K562 (cell line): ENCODE results near the gene PDE4D. TPM values are rescaled to one million over a fixed set of nuclear protein-coding genes. Genes with fewer than 3 reads are reported as not detected.

ENCODE experiments used
- ATAC-seq: fragments of 200-7000 bp; cut with Tn5 transposase; 3 replicates; pipeline ENCODE4 v1.9.1; 2020; ENCODE audit warnings: moderate library complexity
- BruUV-seq: library from RNA; stranded (reverse); fragments of 400-500 nt; replicated peaks from 2 replicates; lab custom pipeline; 2021; lab: Mats Ljungman, UMichigan
- CTCF ChIA-PET: fragments of 300-600 bp; formaldehyde crosslinking; extraction: SDS; loops from one replicate; lab custom pipeline; 2021; ENCODE audit warnings: low intra/inter-chr PET ratio; lab: Yijun Ruan, JAX
- POLR2A ChIA-PET: fragments of 300-600, 350-650 bp; sonication (Branson Sonifier 250); formaldehyde crosslinking; extraction: SDS; loops from one replicate; lab custom pipeline; 2021; ENCODE audit warnings: antibody characterized with exemption, inconsistent platforms; lab: Yijun Ruan, JAX
- DNase-seq, 4 experiments: peaks; one replicate each; pipeline versions ENCODE4 v3.0.0 to v3.0.0-alpha.2; 2011 to 2018; ENCODE audit warnings: low spot score in 3 of 4, mixed read lengths in 3 of 4; ENCODE audit errors: extremely low read depth in 1 of 4
- FAIRE-seq: peaks from 2 replicates; lab custom pipeline; 2011; peaks lifted over from hg19 to GRCh38; lab: Jason Lieb, UNC
- H2AFZ ChIP-seq: 2 replicates; pipeline ENCODE4 v1.6.0; 2011; ENCODE audit warnings: low read depth, low read length, control low read depth, inconsistent platforms
- H3K27ac ChIP-seq: fragments of 200-600 bp; 3 replicates; pipeline ENCODE4 v1.8.0; 2011; ENCODE audit warnings: low read depth, mild to moderate bottlenecking, control low read depth, inconsistent platforms, low read length, moderate library complexity, mixed read lengths; ENCODE audit errors: extremely low read depth
- H3K27me3 ChIP-seq, 2 experiments: fragments of 300-600 bp in 1 of 2; 2 replicates in 1 of 2; 3 replicates in 1 of 2; pipeline versions ENCODE4 v1.6.0 to v1.8.0; 2011; ENCODE audit warnings: inconsistent platforms in 2 of 2, low read length in 2 of 2, mild to moderate bottlenecking in 1 of 2, mixed read lengths in 1 of 2, moderate library complexity in 1 of 2; ENCODE audit not compliant: control insufficient read depth in 2 of 2, insufficient read depth in 2 of 2
- H3K36me3 ChIP-seq: fragments of 300-600 bp; 3 replicates; pipeline ENCODE4 v1.8.0; 2011; ENCODE audit warnings: mild to moderate bottlenecking, low read length, inconsistent platforms; ENCODE audit not compliant: control insufficient read depth, insufficient read depth
- H3K4me1 ChIP-seq, 2 experiments: fragments of 200-600 bp in 1 of 2; replicated peaks in 1 of 2; 2 replicates in 1 of 2; 3 replicates in 1 of 2; pipeline versions ENCODE4 v1.5.1 to v1.8.0; 2011; ENCODE audit warnings: inconsistent platforms in 2 of 2, low read length in 2 of 2, mild to moderate bottlenecking in 1 of 2, mixed read lengths in 1 of 2, moderate library complexity in 1 of 2; ENCODE audit not compliant: control insufficient read depth in 2 of 2, insufficient read depth in 2 of 2
- H3K4me2 ChIP-seq: 2 replicates; pipeline ENCODE4 v1.6.1; 2011; ENCODE audit warnings: low read length, control low read depth, inconsistent platforms, mixed read lengths; ENCODE audit not compliant: insufficient read depth
- H3K4me3 ChIP-seq: fragments of 200-600 bp; sonication (generic), shearing (Covaris generic); 2 replicates; pipeline ENCODE4 v1.5.1; 2016; ENCODE audit warnings: control low read depth, inconsistent platforms
- H3K79me2 ChIP-seq: fragments of 200-600 bp; 3 replicates; pipeline ENCODE4 v1.8.0; 2011; ENCODE audit warnings: low read length, inconsistent platforms; ENCODE audit not compliant: control insufficient read depth, insufficient read depth
- H3K9ac ChIP-seq, 2 experiments: 2 replicates each; pipeline versions ENCODE4 v1.6.0 to v1.6.1; 2011; ENCODE audit warnings: low read depth in 2 of 2, low read length in 2 of 2, control low read depth in 1 of 2, inconsistent platforms in 1 of 2, mild to moderate bottlenecking in 1 of 2, mixed read lengths in 1 of 2; ENCODE audit not compliant: insufficient read depth in 1 of 2
- H3K9me1 ChIP-seq: one replicate; pipeline ENCODE4 v1.6.0; 2011; ENCODE audit warnings: inconsistent platforms, mild to moderate bottlenecking, low read length, moderate library complexity; ENCODE audit not compliant: control insufficient read depth, insufficient read depth
- H3K9me3 ChIP-seq: replicated peaks from 2 replicates; pipeline ENCODE4 v1.5.1; 2011; ENCODE audit warnings: low read depth, low read length, inconsistent platforms; ENCODE audit not compliant: control insufficient read depth, insufficient read depth
- H4K20me1 ChIP-seq: replicated peaks from 2 replicates; pipeline ENCODE4 v1.6.1; 2011; ENCODE audit warnings: low read length, inconsistent platforms, mixed read lengths; ENCODE audit not compliant: control insufficient read depth, insufficient read depth
- BDP1 ChIP-seq: IDR thresholded peaks from 3 replicates; pipeline ENCODE4 v1.6.1; 2011; ENCODE audit not compliant: insufficient read length, insufficient read depth
- ELF2 ChIP-seq: fragments of 250-450 bp; sonication (Bioruptor Pico); IDR thresholded peaks from 2 replicates; pipeline ENCODE4 v1.5.0; 2021; ENCODE audit warnings: mild to moderate bottlenecking
- GATA2 ChIP-seq: sonication (generic); formaldehyde crosslinking; IDR thresholded peaks from 2 replicates; pipeline ENCODE4 v1.4.0; 2020; ENCODE audit warnings: mild to moderate bottlenecking, missing genetic modification reagents
- HDAC1 ChIP-seq, 2 experiments: fragments of 450-650 bp; IDR thresholded peaks; 2 replicates each; pipeline ENCODE4 v1.6.1; 2016 to 2017; ENCODE audit warnings: inconsistent platforms in 1 of 2, mild to moderate bottlenecking in 1 of 2, moderate library complexity in 1 of 2
- POU5F1 ChIP-seq: fragments of 150-350 bp; IDR thresholded peaks from 2 replicates; pipeline ENCODE4 v1.6.1; 2014; ENCODE audit warnings: borderline replicate concordance, low read length, low read depth, mild to moderate bottlenecking; ENCODE audit not compliant: partially characterized antibody
- ZNF830 ChIP-seq: fragments of 250-450 bp; sonication (Bioruptor Pico); IDR thresholded peaks from 2 replicates; pipeline ENCODE4 v1.5.0; 2021; ENCODE audit warnings: mild to moderate bottlenecking
- ZZZ3 ChIP-seq: fragments of 450-650 bp; IDR thresholded peaks from 2 replicates; pipeline ENCODE4 v1.6.1; 2016; ENCODE audit warnings: antibody characterized with exemption, mild to moderate bottlenecking, moderate library complexity
- whole genome bisulfite sequencing: fragments of 100-300 bp; shearing (Covaris generic); methylation state at CpG from one replicate; pipeline ENCODE4 v1.1.6; 2016; ENCODE audit warnings: low coverage, mixed read lengths; ENCODE audit not compliant: insufficient coverage; ENCODE audit errors: missing lambda C conversion rate; 5-methylcytosine and 5-hydroxymethylcytosine counted together
- in situ Hi-C: fragments of 300-500 bp; cut with MboI; formaldehyde crosslinking; loops from 4 replicates; pipeline ENCODE4 v1.15.0; 2018; ENCODE audit warnings: inconsistent platforms, mixed read lengths
- intact Hi-C: fragments of 100-400 bp; cut with micrococcal nuclease; formaldehyde crosslinking; loops from 2 replicates; pipeline ENCODE4 v1.14.2; 2022
- polyA plus RNA-seq, 8 experiments: library from polyadenylated mRNA; depleted of rRNA in 4 of 8; stranded (reverse) in 5 of 8; unstranded in 3 of 8; fragments of >200 nt; fragmentation: Nextera tagmentation in 2 of 8; fragmentation: Illumina TruSeq in 1 of 8; extraction: Ambion mirVana in 2 of 8; extraction: Trizol in 1 of 8; gene quantifications; 2 replicates each; pipeline versions ENCODE4 v1.2.1 to v1.2.3, GENCODE V29; 2011 to 2014; ENCODE audit warnings: inconsistent platforms in 1 of 8, missing spikeins in 1 of 8
- total RNA-seq, 7 experiments: library from RNA; depleted of rRNA in 6 of 7; stranded (reverse); fragments of >200 nt in 6 of 7; fragmentation: Illumina TruSeq in 2 of 7; extraction: Trizol in 2 of 7; gene quantifications; 2 replicates each; pipeline versions ENCODE4 v1.2.1 to v1.2.3, GENCODE V29; 2011 to 2021; ENCODE audit warnings: low replicate concordance in 1 of 7
- TF ChIP-seq, protein P1 (sequence below): fragments of 450-650 bp; IDR thresholded peaks from 2 replicates; pipeline ENCODE4 v1.7.0; 2016; ENCODE audit warnings: borderline replicate concordance
- TF ChIP-seq, protein P2 (sequence below): fragments of 450-650 bp; formaldehyde crosslinking; IDR thresholded peaks from 2 replicates; pipeline ENCODE4 v1.4.0; 2020; ENCODE audit warnings: mild to moderate bottlenecking, moderate library complexity
- TF ChIP-seq, protein P3 (sequence below), 2 experiments: IDR thresholded peaks in 1 of 2; conservative IDR thresholded peaks in 1 of 2; 2 replicates each; pipeline ENCODE4 v1.6.1; 2016; ENCODE audit warnings: low read depth in 2 of 2, mild to moderate bottlenecking in 1 of 2, missing compliant biosample characterization in 1 of 2, missing genetic modification characterization in 1 of 2, moderate library complexity in 1 of 2
- TF ChIP-seq, protein P4 (sequence below): fragments of 150-350 bp; IDR thresholded peaks from 2 replicates; pipeline ENCODE4 v1.6.1; 2014; ENCODE audit warnings: low read depth, mild to moderate bottlenecking, low read length, borderline replicate concordance

Gene PDE4D
- total and polyA plus RNA-seq, 9 of the 15 experiments (the other 6 are each of a cell fraction or from before 2014, with no cell fraction given), result 0.04 to 0.46 (median 0.13) TPM

DNA sequence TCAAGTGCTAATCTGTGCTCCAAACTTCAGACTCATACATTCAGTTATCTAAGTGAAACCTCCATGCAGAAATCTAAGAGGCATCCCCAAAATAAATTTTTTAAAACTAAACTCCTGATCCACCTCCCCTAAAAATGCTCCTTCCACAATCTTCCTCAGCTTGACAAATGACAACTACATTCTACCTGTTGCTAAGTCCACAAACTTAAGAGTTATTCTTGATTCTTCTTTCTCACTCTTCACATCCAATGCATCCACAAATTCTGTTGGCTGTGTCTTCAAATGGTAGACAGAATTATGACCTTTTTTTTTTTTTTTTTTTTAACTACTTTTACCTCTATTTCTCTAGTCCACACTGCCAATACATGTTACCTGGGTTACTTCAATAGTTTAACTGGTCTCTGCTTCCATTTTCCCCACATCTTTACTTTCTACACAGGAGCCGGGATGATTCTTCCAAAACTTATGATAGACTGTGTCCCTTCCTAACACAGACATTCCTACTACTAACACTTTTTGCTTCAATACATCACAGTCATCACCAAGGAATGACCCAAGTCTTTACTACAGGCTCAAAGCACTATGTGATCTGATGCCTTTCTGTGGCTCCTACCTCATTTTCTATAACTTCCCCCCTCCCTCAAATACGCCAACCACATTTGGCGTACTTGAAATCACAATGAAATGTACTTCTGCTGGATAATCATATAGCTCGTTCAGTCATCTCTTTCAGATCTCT lies 143.6 kb downstream of the PDE4D start:
- Histone ChIP-seq H3K36me3 (no peaks in the 10 kb centered on the region), H2AFZ (no peak overlapping the region), H3K9me1 (no peaks in the 10 kb centered on the region), H3K4me2 (no peak overlapping the region), H4K20me1 (no peaks in the 10 kb centered on the region), H3K27me3 (no peaks in the 10 kb centered on the region), H3K9me3 (no peaks in the 10 kb centered on the region), H3K4me1 (no peaks in the 10 kb centered on the region), H3K9ac (no peak overlapping the region), H3K79me2 (no peaks in the 10 kb centered on the region), H3K4me3 (no peak overlapping the region), H3K27ac (no peak overlapping the region)
- no peak for DNase-seq
- no peak for FAIRE-seq
- ChIA-PET POLR2A (no interaction called here), CTCF (no interaction called here)
- in situ Hi-C loops, result no loop called here
- WGBS, result 0% methylated on average over 4 of the region's 4 CpGs
- ATAC-seq, result no peak
- BruUV-seq, result no TSS peak
- intact Hi-C loops, result no loop called here
- TF ChIP-seq BDP1 (no peak), ZZZ3 (no peak), ELF2 (CRISPR knock-in tag) (no peak), POU5F1 (no peak), HDAC1 (IDR thresholded peaks at IDR 0.05) (no peak), ZNF830 (CRISPR knock-in tag) (no peak), GATA2 (CRISPR knock-in tag) (no peak)
- TF ChIP-seq, protein P1, sequence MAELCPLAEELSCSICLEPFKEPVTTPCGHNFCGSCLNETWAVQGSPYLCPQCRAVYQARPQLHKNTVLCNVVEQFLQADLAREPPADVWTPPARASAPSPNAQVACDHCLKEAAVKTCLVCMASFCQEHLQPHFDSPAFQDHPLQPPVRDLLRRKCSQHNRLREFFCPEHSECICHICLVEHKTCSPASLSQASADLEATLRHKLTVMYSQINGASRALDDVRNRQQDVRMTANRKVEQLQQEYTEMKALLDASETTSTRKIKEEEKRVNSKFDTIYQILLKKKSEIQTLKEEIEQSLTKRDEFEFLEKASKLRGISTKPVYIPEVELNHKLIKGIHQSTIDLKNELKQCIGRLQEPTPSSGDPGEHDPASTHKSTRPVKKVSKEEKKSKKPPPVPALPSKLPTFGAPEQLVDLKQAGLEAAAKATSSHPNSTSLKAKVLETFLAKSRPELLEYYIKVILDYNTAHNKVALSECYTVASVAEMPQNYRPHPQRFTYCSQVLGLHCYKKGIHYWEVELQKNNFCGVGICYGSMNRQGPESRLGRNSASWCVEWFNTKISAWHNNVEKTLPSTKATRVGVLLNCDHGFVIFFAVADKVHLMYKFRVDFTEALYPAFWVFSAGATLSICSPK, result no peak
- TF ChIP-seq, protein P2, sequence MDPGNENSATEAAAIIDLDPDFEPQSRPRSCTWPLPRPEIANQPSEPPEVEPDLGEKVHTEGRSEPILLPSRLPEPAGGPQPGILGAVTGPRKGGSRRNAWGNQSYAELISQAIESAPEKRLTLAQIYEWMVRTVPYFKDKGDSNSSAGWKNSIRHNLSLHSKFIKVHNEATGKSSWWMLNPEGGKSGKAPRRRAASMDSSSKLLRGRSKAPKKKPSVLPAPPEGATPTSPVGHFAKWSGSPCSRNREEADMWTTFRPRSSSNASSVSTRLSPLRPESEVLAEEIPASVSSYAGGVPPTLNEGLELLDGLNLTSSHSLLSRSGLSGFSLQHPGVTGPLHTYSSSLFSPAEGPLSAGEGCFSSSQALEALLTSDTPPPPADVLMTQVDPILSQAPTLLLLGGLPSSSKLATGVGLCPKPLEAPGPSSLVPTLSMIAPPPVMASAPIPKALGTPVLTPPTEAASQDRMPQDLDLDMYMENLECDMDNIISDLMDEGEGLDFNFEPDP (CRISPR knock-in tag), result no peak
- TF ChIP-seq, protein P3, sequence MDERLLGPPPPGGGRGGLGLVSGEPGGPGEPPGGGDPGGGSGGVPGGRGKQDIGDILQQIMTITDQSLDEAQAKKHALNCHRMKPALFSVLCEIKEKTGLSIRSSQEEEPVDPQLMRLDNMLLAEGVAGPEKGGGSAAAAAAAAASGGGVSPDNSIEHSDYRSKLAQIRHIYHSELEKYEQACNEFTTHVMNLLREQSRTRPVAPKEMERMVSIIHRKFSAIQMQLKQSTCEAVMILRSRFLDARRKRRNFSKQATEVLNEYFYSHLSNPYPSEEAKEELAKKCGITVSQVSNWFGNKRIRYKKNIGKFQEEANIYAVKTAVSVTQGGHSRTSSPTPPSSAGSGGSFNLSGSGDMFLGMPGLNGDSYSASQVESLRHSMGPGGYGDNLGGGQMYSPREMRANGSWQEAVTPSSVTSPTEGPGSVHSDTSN (CRISPR knock-in tag; IDR thresholded peaks at IDR 0.05; ENCODE audit: low read depth), result no peak
- TF ChIP-seq, protein P3 (tag; conservative IDR thresholded peaks at IDR 0.05; ENCODE audit: low read depth), result no peak
- TF ChIP-seq, protein P4, sequence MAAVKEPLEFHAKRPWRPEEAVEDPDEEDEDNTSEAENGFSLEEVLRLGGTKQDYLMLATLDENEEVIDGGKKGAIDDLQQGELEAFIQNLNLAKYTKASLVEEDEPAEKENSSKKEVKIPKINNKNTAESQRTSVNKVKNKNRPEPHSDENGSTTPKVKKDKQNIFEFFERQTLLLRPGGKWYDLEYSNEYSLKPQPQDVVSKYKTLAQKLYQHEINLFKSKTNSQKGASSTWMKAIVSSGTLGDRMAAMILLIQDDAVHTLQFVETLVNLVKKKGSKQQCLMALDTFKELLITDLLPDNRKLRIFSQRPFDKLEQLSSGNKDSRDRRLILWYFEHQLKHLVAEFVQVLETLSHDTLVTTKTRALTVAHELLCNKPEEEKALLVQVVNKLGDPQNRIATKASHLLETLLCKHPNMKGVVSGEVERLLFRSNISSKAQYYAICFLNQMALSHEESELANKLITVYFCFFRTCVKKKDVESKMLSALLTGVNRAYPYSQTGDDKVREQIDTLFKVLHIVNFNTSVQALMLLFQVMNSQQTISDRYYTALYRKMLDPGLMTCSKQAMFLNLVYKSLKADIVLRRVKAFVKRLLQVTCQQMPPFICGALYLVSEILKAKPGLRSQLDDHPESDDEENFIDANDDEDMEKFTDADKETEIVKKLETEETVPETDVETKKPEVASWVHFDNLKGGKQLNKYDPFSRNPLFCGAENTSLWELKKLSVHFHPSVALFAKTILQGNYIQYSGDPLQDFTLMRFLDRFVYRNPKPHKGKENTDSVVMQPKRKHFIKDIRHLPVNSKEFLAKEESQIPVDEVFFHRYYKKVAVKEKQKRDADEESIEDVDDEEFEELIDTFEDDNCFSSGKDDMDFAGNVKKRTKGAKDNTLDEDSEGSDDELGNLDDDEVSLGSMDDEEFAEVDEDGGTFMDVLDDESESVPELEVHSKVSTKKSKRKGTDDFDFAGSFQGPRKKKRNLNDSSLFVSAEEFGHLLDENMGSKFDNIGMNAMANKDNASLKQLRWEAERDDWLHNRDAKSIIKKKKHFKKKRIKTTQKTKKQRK, result no peak
